ENCODE results near the gene USP2. TPM values are rescaled to one million over a fixed set of nuclear protein-coding genes. Genes with fewer than 3 reads are reported as not detected.
A peak's percentile ranks its signal among the peaks of the same experiment; 100 is the strongest.

USP2 gene
- total RNA-seq, 1 experiment from 2014 or later, result 5.7 TPM

DNA sequence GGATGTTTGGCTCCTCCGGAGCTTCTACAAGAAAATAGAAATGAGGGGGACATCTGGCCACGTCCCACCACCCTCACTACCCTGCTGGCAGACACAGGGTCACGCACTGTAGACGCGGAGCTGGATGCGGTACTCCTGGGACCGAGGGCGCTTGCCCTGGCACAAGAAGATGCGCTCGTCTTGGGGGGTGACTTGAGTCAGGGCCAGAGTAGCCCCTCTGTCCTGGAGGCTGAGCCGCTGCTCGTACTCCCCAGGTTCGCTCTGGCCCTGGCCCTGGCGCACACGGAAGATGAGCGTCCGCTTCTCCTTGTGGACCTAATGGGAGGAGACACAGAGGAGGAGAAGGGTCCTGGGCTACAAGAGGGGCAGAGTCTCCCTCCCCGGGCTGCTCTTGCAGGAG, 66.8 kb downstream of the USP2 start:
- Histone ChIP-seq H2BK15ac (ENCODE audit: low read depth, low read length) (no peak overlapping the region), H2BK12ac (ENCODE audit: insufficient read length, low read depth, low read length) (no peak overlapping the region), H3K9me3 (ENCODE audit: control insufficient read depth, low read depth, low read length) (no peaks in the 10 kb centered on the region), H3K79me2 (ENCODE audit: insufficient read depth, low read length) (no peaks in the 10 kb centered on the region), H3K56ac (ENCODE audit: insufficient read length, low read depth, low read length) (no peak overlapping the region), H3K18ac (ENCODE audit: insufficient read length, low read depth, low read length) (no peak overlapping the region), H3T11ph (ENCODE audit: low read length) (no peak overlapping the region), H2BK20ac (ENCODE audit: low read depth, low read length, poor library complexity, severe bottlenecking) (no peak overlapping the region), H3K4ac (ENCODE audit: low read depth, low read length) (no peak overlapping the region), H2BK5ac (ENCODE audit: insufficient read length, low read length) (no peak overlapping the region), H3K23ac (ENCODE audit: insufficient read length, low read depth, low read length) (no peak overlapping the region), H4K5ac (ENCODE audit: insufficient read length, low read depth, low read length) (no peak overlapping the region), H3K9ac (ENCODE audit: extremely low read depth, insufficient read length, low read length) (no peak overlapping the region), H3K14ac (ENCODE audit: insufficient read depth, low read length) (no peak overlapping the region), H3K4me1 (ENCODE audit: insufficient read depth, low read length) (peaks cover 15% of the 10 kb centered on the region; the same call in 1 of the 2 replicates), H2AK5ac (ENCODE audit: insufficient read length, low read length) (no peak overlapping the region), H2AFZ (ENCODE audit: low read length) (no peak overlapping the region), H3K4me2 (ENCODE audit: insufficient read depth, insufficient read length, low read length) (peak overlapping the region; percentile 77), H4K91ac (ENCODE audit: insufficient read length, low read depth, low read length) (no peak overlapping the region), H3K27me3 (ENCODE audit: insufficient read depth, low read length) (peaks cover 9% of the 10 kb centered on the region; the same call in 1 of the 2 replicates), H3K79me1 (ENCODE audit: insufficient read depth, low read depth, low read length, poor library complexity, severe bottlenecking) (no peaks in the 10 kb centered on the region), H4K8ac (replicated peaks; ENCODE audit: insufficient read length, low read depth, low read length) (no peak overlapping the region), H4K20me1 (ENCODE audit: control insufficient read depth, insufficient read depth, insufficient read length) (no peaks in the 10 kb centered on the region), H3K23me2 (ENCODE audit: insufficient read length, low read depth, low read length, poor library complexity, severe bottlenecking) (peaks cover 22% of the 10 kb centered on the region), H2BK120ac (ENCODE audit: low read depth, low read length, poor library complexity, severe bottlenecking) (no peak overlapping the region), H3K27ac (ENCODE audit: insufficient read length, low read depth, low read length) (no peak overlapping the region)
- H3K4me1 Mint-ChIP-seq, result peaks cover 34 to 37% of the 10 kb centered on the region in 2 experiments
- H3K27me3 Mint-ChIP-seq (ENCODE audit: low read depth), result peaks cover 38% of the 10 kb centered on the region
- no peak overlapping the region for H3K27ac Mint-ChIP-seq
- H3K9me3 Mint-ChIP-seq, result no peaks in the 10 kb centered on the region
- no peak for DNase-seq
- no CpG with 5 or more reads among the region's 18 CpGs for WGBS (ENCODE audit: extremely low coverage, insufficient read length, low lambda C conversion rate)
- peaks cover 0 to 31% (median 12%) of the 10 kb centered on the region in 3 experiments; a peak in 5 of 7 replicates for H3K36me3 Mint-ChIP-seq (ENCODE audit: insufficient read depth in 1 of 3, low read depth in 3 of 3)
- H3K4me3 Mint-ChIP-seq, result peak overlapping the region; percentile 66 to 77; a peak in 2 of 5 replicates
- TF ChIP-seq, protein P1, sequence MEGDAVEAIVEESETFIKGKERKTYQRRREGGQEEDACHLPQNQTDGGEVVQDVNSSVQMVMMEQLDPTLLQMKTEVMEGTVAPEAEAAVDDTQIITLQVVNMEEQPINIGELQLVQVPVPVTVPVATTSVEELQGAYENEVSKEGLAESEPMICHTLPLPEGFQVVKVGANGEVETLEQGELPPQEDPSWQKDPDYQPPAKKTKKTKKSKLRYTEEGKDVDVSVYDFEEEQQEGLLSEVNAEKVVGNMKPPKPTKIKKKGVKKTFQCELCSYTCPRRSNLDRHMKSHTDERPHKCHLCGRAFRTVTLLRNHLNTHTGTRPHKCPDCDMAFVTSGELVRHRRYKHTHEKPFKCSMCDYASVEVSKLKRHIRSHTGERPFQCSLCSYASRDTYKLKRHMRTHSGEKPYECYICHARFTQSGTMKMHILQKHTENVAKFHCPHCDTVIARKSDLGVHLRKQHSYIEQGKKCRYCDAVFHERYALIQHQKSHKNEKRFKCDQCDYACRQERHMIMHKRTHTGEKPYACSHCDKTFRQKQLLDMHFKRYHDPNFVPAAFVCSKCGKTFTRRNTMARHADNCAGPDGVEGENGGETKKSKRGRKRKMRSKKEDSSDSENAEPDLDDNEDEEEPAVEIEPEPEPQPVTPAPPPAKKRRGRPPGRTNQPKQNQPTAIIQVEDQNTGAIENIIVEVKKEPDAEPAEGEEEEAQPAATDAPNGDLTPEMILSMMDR (conservative IDR thresholded peaks at IDR 0.05), result no peak
